D341Med (cell line): ENCODE measurements around the gene PC.

Source experiments
- DNase-seq: peaks from one replicate; pipeline ENCODE4 v3.0.0; 2012; ENCODE audit warnings: low spot score

Gene PC

GRCh38 chr11:66951927-66952337 is 6.3 kb downstream of the PC start:
- no peak for DNase-seq

GRCh38 chr11:66951135-66951534 is 7.0 kb downstream of the PC start:
- no peak for DNase-seq

GRCh38 chr11:66950112-66950535 is 8.1 kb downstream of the PC start:
- no peak for DNase-seq

- no peak for DNase-seq
Measured at GRCh38 chr11:66938582-66939135, 19.5 kb downstream of the PC start.

GRCh38 chr11:66937193-66937733 is 20.9 kb downstream of the PC start:
- no peak for DNase-seq

GRCh38 chr11:66936311-66936711 is 21.9 kb downstream of the PC start:
- DNase-seq = no peak

GRCh38 chr11:66934950-66935779 is 23.0 kb downstream of the PC start:
- DNase-seq = no peak

GRCh38 chr11:66933531-66933930 is 24.7 kb downstream of the PC start:
- DNase-seq = no peak

- no peak for DNase-seq
Measured at GRCh38 chr11:66932543-66932942, 25.6 kb downstream of the PC start.

- no peak for DNase-seq
Measured at GRCh38 chr11:66929753-66930152, 28.4 kb downstream of the PC start.

- DNase-seq = no peak
Measured at GRCh38 chr11:66924272-66924671, 33.9 kb downstream of the PC start.

GRCh38 chr11:66922551-66922950 is 35.6 kb downstream of the PC start:
- no peak for DNase-seq

GRCh38 chr11:66920978-66921784 is 37.0 kb downstream of the PC start:
- DNase-seq = no peak

GRCh38 chr11:66919923-66920322 is 38.3 kb downstream of the PC start:
- no peak for DNase-seq

- DNase-seq = no peak
Measured at GRCh38 chr11:66918741-66919140, 39.4 kb downstream of the PC start.

GRCh38 chr11:66915866-66916265 is 42.3 kb downstream of the PC start:
- no peak for DNase-seq

- DNase-seq = no peak
Measured at GRCh38 chr11:66915046-66915832, 42.9 kb downstream of the PC start.

GRCh38 chr11:66914505-66914904 is 43.7 kb downstream of the PC start:
- DNase-seq = no peak

GRCh38 chr11:66912911-66913310 is 45.3 kb downstream of the PC start:
- DNase-seq = no peak

GRCh38 chr11:66912361-66912760 is 45.8 kb downstream of the PC start:
- no peak for DNase-seq

- no peak for DNase-seq
Measured at GRCh38 chr11:66910669-66911068, 47.5 kb downstream of the PC start.

GRCh38 chr11:66910016-66910415 is 48.2 kb downstream of the PC start:
- DNase-seq = no peak
